GM18873 (cell line): ENCODE results near the gene STPG3.

Experiments used
- ATAC-seq: cut with Tn5 transposase; IDR thresholded peaks from one replicate; pipeline ENCODE4 v1.9.1; 2021; ENCODE audit warnings: mild to moderate bottlenecking, moderate library complexity, moderate number of reproducible peaks; ENCODE audit not compliant: unreplicated experiment, low FRiP score

The STPG3 gene

DNA sequence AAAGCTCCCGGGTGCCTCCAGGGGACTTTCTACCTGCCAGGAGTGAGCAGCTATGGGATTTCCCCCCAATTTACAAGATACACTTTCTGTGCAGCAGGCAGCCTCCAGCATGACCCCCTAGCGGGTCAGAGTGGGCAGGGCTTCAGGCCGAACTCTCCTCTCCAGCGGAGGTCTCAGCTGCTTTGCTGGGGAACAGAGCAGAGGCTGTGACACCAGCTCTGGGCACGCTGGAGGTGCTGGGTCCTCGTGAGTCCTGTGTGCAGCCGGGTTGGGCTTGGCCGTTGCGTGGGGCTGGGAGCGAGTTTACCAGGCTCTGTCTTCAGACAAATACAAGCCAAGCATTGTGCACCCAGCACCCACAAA, 48.1 kb downstream of the STPG3 start:
- no peak for ATAC-seq

DNA sequence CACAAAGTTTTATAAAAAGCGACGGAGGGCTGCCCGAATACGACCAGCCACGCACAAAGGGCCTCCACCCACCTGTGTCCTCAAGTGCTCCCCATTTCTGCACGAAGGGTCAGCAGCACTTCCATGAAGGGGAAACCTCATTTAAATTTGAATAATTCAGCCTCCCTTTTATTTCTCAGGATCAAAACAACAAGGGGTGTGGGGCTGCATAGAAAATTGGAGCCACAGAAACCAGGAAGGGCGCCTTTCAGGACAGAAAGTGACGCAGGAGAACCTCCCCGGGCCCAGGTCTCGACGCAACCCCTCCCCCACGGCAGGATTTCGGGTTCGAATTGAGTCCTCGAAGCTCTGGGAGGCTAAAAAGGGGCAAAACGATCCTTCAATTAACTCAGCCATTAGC, 48.9 kb downstream of the STPG3 start:
- no peak for ATAC-seq

DNA sequence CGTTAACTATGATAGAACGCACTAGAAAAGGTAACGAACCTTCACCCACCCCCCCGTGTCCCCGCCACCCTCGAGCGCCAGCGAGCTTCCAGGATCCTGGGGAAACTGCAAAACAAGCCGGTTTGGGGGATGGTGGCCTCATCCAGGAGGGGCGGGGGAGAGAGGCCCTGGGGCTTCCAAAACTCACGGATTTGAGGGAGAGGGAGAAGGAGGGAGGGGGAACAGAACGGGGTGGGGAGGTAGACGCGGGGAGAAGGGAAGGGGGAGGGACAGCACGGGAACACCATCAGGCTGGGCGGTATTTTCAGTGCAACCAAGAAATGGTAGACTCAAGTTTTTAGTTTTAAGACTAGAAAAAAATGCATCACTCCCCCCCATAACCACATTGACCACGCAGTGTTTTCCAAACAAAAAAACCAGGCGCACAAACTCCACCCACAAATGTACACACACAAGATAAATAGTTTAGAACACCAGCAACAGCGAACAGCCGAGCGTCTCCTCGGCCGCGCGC, 49.5 kb downstream of the STPG3 start:
- ATAC-seq: no peak

GRCh38 chr9:137301081-137301947, 50.2 kb downstream of the STPG3 start:
- ATAC-seq: no peak

DNA sequence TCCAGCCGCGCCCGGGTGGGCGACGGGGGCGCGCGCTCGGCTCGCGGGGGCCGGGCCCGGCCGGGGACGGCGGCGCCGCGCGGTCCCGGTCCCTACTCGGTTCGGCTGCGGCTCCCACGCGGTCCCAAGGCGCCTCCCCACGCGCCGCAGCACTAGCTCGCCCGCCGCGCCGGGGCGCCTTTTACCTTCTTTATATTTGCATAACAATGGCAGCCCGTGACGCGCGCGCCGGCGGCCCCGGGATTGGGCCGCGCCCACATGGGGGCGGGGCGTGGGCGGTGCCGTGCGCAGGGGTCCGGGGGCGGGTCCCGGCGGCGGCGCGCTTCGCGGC, 51.0 kb downstream of the STPG3 start, which contains the start of gene NRARP:
Gene NRARP (minus strand): TSS at position 154 of the 331 bp plus-strand sequence. CDS start 343 bp downstream, outside the sequence.
- ATAC-seq: peak; percentile 48

- ATAC-seq: peak; percentile 37
Observed at GRCh38 chr9:137302449-137303150, 51.5 kb downstream of the STPG3 start.
